ENCODE results near the gene SCRN2. TPM values are rescaled to one million over a fixed set of nuclear protein-coding genes. Genes with fewer than 3 reads are reported as not detected.

The SCRN2 gene
- polyA plus RNA-seq, 3 donors, result 53.5 to 76.2 (median 54.9) TPM

DNA sequence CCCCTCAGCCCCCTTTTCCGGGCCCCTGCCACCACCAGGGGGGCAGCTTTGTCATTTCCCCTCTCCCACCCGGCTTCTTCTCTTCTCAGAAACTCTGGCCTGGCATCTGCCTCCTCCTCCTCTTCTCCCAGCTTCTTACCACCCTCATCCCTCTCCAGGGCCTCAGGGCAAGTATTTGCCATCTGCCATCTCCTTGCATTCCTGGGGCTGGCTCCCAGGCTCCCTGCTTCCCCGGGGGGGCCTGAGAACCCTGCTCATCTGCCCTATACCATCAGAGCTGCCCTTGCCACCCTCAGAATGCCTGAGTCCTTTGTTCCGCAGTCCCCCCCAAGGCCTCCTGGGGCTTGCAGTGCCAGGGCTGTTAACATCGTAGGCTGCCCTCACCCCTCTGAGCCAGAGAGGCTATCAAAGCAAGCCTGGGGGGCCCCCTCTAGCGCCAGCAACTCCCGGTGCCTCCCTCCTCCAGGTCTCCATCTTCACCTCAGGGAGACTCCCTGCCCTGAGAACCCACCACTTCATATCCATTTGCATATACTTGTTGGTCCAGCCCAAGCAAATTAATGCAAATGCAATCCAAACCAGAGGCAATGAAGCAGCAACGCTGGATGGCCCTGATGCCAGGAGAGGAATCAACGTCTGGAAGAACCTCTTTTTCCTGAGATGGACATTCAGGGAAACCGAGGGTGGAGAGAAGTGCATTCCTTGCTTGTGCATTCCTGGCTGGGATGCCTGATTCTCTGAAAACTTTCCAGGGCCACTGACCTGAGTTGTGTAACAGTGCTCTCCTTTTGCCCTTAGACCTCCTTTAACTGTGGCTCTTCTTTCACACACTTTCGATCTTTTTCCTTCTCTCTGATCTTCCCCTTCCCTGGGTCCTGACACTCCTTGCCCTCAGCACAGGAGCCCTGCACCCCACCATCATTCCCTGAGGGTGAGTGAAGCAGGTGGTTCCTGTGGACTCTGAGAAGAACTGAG is 34.2 kb upstream of the SCRN2 start:
- DNase-seq (ENCODE audit: extremely low read depth in 1 of 11, low read depth in 9 of 11, low spot score in 4 of 11), result no peak

DNA sequence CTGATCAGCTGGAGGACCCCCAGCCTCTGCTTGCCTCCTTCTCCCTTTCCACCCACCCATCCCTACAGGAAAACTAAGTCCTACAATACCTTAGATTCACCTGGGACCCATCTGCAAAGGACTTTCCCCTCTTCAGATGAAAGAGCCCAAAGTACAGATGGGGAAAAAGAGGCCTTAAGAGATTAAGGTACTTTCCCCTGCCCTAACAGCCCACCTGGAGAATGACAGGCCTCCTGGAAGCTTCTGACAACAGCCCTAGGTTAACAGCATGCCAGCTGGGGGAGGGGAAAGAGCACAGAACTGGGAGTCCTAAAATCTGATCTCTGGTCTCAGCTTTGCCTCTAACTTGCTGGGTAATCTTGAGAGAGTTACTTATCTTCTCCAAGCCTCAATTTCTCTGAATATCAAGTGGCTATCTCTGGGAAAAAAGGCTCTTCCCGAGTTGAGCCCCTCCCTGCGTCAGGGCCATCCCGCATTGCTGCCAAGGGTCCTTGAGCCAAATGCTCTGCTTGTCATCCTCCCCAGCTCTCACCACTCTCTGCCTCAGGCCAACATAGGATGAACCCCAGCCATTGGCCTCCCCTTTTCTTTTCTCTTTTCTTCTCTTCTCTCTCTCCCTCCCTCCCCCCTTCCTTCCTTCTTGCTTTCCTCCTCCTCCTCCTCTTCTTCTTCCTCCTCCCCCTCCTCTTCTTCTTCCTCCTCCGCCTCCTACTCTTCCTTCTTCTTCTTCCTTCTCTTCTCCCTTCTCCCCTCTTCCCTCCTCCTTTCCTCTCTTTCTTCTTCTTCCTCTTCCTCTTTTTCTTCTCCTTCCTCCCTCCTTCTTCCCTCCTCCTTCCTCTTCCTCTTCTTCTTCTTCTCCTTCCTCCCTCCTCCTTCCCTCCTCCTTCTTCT is 32.4 kb upstream of the SCRN2 start:
- no peak for DNase-seq (ENCODE audit: extremely low read depth in 1 of 11, low read depth in 9 of 11, low spot score in 4 of 11)

DNA sequence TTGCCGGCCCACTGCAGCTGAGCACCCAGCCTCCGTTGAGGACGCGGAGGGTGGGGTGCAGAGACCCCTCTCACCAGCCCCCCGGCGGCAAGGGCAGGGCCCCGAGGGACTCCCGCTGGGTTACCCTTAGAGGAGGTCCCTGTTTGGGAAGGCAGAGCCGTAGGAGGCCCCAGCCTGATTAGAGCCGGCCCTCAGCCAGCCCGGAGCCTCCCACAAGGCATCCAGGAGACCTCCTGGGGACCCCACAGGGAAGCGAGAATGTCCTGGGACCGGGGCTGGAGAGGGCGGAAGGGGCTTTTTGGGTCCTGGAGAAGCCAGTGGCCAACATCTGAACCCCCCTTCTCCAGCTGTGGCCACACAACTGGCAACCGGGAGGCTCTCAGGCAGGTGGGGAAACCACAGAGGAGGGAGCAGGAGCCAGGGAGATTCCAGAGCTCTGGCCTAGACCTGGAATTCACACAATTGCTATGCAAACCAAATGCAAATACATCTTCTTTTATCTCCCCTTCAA is 31.6 kb upstream of the SCRN2 start:
- no peak for DNase-seq (ENCODE audit: extremely low read depth in 1 of 11, low read depth in 9 of 11, low spot score in 4 of 11)

DNA sequence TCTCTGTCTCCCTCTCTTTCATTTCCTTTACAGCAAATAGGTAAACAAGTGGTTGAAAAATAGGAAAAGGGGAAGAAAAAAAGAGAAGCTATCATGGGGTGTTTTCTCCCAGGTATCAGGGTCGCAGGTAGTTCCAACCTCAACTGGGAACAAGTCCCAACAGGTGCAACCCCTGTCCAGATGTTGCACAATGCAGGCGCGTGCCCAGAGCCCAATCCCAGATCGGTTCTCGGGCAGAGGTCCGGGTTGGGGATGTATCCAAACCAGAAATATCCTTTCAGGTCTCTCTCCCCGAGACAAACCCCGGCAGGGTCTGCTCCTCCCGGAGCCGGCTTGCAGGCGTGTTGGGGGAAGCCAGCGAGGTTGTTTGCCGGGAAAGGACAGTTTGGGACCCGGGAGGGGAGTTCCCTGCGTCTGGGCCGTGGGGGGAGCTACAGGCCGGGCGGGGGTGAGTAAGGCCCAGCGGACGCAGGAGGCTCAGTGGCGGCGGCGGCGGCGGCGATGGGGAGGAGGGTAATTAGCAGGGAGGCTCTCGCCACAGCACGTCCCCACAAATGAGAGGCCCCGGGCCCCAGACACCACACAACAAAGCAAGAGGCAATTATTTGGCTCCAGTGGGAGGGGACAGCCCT is 31.1 kb upstream of the SCRN2 start:
- DNase-seq (ENCODE audit: extremely low read depth in 1 of 11, low read depth in 9 of 11, low spot score in 4 of 11), result no peak

DNA sequence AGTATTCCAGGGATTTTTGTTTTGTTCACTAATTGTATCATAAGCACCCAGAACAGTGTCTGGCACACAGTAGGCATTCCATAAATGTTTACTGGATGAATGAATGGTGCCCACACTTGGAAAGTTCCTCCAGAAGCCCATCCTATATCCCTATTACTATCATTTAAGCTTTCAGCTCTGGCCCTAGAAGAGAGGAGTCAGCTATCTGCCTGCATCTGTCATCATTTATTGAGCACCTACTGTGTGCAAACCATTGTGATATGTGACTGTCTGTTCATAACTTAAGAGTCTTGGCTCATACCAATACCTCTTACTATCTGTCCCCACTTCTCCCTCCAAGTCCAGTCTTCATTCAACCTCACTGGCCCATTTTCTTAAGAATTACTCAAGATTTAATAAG is 30.0 kb upstream of the SCRN2 start:
- no peak for DNase-seq (ENCODE audit: extremely low read depth in 1 of 11, low read depth in 9 of 11, low spot score in 4 of 11)

DNA sequence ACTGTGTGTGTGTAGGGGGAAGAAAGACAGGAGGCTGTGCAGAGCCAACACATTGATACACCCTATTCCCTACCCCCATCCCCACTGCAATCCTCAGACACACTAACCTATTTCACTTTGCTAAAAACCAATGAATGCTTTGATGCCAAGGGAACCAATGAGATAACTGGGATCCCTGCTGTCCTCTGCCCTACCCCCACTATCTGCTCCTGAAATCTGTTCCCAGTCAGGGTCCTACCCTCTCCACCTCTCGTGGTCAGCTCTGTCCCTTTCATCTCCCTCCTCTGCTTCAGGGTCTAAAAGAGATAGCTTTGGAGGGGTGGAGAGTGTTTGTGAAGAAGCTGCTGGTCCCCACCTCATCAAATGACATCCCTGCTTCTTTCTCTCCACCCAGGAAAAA is 29.0 kb upstream of the SCRN2 start:
- no peak for DNase-seq (ENCODE audit: extremely low read depth in 1 of 11, low read depth in 9 of 11, low spot score in 4 of 11)

DNA sequence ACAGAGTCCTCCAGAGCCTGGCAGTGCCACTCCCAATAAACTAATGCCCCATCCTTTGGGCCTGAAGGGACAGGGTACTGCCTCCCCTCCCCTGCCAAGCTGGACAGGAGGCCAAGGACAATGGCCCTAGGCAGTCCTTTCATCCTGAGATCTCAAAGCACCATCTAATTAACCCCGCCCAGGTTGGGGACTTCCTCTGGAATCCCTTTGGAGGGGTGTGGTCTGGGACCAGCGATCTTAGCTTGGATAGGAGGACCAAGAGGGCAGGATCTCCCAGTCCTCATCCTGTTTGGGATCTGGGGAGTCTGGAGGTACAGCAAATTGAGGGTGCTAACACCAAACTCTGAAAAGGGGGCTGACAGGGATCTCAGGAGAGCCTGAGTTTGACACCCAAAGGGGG is 28.0 kb upstream of the SCRN2 start:
- DNase-seq (ENCODE audit: extremely low read depth in 1 of 11, low read depth in 9 of 11, low spot score in 4 of 11), result no peak

DNA sequence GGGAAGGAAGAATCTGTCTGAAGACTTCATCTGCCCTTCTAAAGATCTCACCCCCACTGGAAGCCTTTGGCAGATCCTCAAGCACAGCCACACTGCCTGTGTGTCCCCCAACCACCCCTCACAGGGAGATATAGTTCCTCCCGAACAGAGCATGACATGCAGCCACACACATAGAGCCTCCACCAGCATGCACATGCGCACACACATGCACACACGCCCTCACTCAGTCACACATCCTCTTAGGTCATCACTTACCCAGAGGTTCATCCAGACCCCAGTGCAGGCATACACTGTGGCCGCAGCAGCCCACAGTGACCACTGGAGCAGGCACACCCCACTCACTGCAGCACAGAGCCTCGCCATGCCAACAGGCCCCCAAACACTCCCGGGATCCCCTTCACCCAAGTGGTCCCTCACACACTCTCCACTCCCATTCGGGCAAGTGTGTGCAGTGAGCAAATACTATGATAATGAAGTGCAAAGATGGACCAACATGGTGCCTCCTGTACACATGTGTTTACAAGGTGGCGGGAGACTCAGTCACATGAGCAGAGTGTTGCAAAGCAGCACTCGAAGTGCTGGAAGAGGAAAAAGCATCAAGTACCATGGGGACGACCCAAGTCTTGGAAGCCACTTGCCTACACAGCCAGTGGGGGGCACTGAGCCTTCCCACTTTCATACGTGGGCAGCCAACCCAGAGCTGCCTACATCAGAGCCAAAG is 26.9 kb upstream of the SCRN2 start:
- DNase-seq (ENCODE audit: extremely low read depth in 1 of 11, low read depth in 9 of 11, low spot score in 4 of 11), result no peak

DNA sequence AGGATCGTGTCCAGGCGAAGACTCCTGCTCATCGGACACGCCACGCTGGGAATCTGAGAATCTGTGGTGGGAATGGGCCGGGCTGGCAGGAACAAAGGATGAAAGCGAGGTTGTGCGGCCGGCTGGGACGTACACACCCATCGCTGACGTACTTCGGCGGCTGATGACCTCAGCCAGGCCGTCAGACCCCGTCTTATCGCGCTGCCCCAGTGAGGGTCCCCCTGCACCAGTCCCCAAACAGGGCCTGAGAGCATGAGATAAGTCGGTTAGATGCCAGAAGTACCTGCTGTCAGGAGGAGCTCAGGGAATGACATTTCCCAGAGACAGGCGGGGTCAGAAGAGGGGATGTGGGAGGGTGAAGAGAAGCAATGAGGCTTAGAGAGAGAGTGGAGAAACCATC is 25.9 kb upstream of the SCRN2 start:
- DNase-seq (ENCODE audit: extremely low read depth in 1 of 11, low read depth in 9 of 11, low spot score in 4 of 11), result no peak

DNA sequence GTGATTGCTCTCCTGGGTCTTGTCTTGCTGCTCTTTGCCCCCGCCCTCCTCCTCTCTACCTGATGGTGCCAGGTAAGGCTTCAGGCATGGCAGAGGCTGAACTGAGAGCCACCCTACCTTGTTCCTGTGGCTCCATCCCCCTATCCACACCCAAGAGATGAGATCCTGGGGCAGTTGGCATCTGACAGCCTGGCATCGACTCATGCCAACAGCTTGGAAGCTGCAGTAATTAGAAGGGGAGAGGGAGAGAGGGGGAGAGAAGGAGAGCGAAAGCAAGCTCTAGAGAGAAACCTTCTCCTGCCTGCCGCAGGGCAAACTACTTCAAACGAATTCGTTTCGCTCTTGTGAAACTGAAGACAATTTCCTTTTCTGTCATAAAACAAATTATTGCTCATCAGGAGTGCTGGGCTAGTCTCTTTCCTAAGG is 23.7 kb upstream of the SCRN2 start:
- DNase-seq (ENCODE audit: extremely low read depth in 1 of 11, low read depth in 9 of 11, low spot score in 4 of 11), result no peak

DNA sequence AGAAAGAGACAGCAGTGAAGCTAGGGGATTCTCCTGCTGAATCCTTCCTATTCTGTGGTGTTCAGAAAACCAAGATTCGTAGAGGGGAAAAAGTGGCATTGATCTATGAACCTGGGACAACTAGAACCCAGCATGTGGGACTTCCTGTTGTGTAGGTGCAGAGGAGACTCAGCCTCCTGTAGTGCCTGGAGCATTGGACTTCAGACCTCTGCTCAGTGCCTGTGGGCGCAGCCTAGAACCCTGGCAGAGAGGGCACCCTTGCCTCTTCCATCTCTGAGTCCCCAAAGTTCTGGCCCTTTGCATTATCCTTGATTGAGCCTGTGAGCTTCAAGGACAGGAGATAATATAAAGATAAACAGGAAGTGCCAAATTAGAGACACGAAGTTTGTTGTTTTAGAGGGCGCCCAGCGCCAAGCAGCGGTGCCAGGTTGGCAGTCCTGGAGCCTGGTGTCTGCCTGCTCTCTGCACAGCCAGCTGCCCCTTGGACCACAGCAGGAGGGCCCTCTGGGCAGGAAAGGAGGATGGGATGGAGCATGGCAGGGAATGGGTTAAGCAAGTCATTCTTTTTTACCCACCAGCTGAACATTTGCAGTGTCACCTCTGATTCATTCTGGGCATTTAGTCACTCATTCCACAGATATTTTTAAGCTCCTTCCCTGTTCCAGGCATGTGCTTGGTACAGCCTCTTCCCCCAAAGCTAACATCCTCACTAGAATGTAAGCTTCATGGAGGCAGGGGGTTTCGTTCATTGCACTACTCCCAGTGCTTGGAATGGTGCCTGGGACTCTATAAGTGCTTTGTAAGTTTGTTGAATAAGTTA is 21.8 kb upstream of the SCRN2 start:
- DNase-seq (ENCODE audit: extremely low read depth in 1 of 11, low read depth in 9 of 11, low spot score in 4 of 11), result no peak

DNA sequence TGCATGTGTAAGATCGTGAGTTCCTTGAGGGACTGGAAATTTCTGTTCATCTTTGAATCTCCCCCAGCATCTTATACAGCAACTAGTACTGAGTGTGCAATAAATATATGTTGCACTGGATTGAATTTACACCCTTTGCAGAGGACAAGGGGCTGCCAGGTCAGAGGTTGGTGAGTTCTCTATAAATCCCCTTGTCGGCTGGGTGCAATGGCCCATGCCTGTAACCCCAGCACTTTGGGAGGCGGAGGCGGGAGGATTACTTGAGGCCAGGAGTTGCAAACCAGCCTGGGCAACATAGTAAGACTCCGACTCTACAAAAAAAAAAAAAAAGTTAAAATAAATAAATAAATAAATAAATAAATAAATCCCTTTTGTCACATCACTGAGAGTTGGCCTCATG is 19.3 kb upstream of the SCRN2 start:
- no peak for DNase-seq (ENCODE audit: extremely low read depth in 1 of 11, low read depth in 9 of 11, low spot score in 4 of 11)

DNA sequence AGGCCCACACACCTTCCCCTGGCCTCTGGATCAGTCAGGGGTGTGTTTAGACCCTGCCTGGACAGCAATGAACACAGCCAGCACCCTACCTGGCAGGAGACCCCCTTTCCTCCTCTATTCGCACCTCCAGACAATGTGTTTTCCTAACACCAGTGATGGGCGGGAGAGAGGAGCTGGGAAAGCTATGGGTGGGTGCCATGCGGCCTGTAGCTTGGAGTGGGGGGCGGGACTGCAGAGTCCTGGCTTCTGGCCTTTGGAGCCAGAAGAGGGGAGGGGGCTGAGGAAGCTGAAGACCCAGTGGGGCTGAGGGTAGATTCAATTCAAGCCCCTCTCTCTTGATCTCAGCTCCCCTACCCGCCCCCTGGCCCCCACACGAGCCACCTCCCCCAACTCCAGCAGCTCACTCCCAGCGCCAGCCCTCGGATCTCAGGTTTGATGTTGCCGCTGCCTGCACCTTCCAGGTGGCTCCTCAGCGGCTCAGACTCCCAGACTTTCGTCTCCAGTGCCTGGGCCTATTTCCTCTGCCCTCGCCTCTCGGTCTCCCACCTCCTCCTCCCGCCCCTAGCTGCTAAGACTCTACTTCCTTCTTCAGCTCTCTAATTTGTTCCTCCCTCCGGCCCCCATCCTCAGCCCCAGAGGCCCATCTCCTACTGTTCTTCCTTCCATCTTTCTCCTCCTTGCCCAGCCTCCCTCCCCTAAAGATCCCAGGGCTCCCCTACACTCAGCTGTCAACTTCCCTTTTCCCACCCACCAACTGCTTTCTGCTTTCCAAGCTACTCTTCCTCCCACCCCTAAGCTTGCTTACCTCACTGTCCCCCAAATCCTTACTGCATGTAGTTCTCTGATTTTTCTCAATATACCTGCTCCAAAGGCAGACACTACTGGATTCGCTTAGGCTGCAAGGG is 16.7 kb upstream of the SCRN2 start:
- no peak for DNase-seq (ENCODE audit: extremely low read depth in 1 of 11, low read depth in 9 of 11, low spot score in 4 of 11)

DNA sequence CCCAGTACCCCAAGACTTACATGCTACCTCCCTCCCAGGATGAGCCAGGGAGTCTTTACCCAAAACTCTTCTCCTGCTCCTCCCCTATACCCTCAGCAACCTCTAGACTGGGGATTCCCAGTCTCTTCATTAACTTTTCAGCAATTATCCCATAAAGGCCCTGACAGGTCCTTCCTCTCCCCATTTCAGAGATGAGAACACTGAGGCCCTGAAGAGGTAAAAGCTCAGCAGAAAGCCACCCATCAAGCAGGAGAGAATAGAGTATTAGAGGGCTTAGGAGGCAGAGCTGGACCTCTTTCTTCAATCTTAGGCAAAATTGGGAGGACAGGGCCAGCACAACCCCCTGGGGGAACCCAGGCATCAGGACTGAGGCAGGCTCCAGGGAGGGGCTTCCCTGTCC is 15.8 kb upstream of the SCRN2 start:
- no peak for DNase-seq (ENCODE audit: extremely low read depth in 1 of 11, low read depth in 9 of 11, low spot score in 4 of 11)

DNA sequence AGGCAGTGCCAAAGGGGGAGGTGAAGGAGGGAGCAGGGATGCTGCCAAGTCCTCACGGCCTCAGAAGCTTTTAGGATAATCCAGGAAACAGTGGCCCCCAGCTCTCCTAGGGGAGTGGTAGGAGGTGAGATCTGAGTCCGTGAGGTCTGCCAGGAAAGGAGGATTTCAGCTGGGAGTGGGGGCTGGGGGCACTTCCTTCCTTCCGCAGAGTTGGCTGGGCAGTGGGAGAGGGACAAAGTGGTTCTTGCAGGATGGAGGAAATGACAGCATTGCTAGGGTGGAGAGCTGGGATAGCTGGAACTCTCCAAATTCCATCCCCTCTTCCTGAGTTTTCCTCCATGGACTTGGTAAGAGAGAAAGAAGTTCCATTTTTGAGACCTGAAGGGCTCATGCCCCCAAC is 14.7 kb upstream of the SCRN2 start:
- no peak for DNase-seq (ENCODE audit: extremely low read depth in 1 of 11, low read depth in 9 of 11, low spot score in 4 of 11)

DNA sequence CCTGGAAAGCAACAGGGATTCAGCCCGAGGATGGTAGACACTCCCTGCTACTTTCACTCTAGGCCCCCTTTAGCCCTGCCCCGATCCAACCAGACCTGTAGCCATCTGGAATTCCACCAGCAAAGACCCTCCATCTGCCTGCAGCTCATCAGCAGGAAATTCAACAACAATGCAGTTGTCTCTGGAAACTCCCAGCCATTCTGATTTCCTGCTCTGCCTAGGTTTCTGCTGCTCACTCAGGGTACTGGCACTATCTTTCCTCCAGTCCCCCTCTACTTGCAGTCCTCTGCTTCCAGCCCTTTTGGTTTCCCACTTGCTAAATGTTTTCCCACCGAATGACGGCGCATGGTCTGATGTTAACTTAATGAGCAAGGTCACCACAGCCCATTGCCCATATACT is 12.5 kb upstream of the SCRN2 start:
- DNase-seq (ENCODE audit: extremely low read depth in 1 of 11, low read depth in 9 of 11, low spot score in 4 of 11), result no peak

Data from renal cortex interstitium (tissue), 11 donors.